Stimulated activated CD8-positive, alpha-beta memory T cell treated with anti-CD3 and anti-CD28 coated beads, Interleukin-4, amount 100 ng/mL, for 1 hour (primary cell): ENCODE results near the gene SENP2.
"Not testable (repeated sequence)": the region's sequence is repeated elsewhere in the genome, so short reads cannot be mapped to it uniquely, and the experiment has no call there.

Experiments used
- DNase-seq, 2 donors: peaks; one replicate each; pipeline ENCODE4 v3.0.0-alpha.2; 2020; ENCODE audit warnings: low read depth in 2 of 2, low spot score in 1 of 2

SENP2 gene

DNA sequence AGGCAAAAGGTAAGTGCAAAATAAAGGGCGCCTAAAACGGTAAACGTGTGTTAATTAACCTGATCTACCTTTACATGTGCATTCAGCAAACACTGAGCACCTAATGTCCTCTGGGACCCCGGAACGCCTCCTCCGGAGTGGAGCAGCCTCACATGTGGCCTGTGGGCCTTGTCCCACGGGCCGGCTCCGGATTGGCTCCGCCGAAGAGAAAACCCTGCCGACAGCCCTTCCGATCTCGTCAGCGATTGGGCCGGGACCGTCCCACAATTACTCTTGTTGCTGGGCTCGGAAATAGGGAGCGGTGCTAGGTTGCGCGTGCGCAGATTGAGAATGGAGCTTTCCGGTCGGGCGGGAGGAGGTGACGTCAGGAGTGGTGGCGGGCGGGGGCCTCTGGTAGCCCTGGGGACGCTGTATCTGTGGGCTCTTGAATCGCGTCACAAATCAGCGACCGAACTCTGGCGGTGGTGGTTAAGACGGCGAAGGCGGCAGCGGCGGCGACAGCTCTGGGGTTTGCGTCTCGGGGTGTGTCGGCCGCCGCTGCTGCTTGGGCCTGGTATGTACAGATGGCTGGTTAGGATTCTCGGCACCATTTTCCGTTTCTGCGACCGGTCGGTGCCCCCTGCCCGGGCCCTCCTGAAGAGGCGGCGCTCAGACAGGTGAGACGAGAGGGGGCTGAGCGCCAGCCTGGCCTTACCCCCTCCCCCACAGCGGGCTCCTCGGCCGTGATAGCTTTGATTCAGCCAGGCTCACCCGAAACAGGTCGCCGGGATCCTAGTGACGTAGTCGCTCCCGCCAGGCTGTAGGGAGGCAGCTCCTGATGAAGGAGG lies at the start of gene SENP2:
SENP2 (plus strand) TSS at position 437 of the 827 bp plus-strand sequence; CDS start at position 556, 119 bp downstream.
- peak; percentile 99 for DNase-seq

DNA sequence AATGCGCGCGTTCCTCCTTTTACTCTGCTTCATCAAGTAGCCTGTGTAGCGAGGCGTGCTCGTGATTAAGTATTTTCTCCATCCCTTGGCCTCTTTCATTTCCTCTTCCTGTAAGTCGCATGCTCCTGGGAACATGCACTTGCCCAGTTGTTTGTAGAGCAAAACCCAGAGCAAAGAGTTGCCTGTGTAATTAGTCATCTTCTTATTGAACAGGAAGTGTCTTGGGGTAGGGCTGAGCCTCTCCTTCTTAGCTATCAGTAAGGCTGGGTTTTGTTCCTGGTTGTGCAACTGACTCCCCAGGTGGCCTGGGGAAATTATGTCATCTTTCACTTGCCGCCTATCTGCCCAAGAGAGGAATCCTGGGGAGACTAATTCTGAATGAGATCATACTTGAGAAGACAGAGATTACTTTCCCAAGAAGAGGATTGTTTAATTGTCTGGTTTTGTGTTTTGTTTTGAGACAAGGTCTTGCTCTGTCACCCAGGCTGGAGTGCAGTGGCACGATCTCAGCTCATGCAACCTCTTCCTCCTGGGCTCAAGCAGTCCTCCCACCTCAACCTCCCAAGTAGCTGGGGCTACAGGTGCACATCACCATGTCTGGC lies 48.6 kb upstream of the SENP2 start:
- DNase-seq: no peak

DNA sequence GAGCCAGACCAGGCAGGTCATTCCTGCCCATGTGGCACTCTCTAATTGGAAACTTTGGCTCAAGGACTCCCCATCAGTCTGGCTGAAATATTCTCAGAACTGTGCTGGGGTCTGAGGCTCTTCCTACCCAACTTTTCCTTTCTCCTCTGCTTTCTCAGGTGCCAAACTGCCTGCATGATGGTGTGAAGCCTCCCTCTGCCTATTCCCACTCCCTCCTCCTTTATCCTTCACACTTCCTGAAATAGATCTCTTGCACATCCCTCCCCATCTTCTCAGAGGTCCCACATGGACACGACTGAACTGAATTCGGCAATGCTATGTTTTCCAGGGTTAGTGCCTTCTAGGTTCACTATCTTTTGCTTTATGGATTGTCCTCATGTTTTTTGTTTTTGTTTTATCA lies 46.2 kb upstream of the SENP2 start:
- no peak for DNase-seq

DNA sequence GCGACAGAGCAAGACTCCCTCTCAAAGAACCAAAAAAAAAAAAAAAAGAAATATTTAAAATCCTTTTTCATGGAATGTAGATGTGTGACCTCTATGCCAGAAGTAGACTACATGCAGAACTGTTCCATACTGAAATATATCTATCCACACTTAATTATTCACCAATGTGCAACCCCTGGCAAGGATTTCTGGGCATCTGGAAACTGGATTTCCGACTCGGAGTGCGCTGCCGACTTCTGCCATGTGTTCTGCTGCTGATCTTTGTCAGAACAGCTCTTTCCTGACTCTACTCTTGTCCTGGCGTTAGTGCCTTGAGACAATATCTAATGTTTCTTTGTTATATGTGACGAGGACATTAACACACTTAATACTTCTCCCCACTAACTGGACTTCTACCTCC lies 45.4 kb upstream of the SENP2 start:
- no peak for DNase-seq

DNA sequence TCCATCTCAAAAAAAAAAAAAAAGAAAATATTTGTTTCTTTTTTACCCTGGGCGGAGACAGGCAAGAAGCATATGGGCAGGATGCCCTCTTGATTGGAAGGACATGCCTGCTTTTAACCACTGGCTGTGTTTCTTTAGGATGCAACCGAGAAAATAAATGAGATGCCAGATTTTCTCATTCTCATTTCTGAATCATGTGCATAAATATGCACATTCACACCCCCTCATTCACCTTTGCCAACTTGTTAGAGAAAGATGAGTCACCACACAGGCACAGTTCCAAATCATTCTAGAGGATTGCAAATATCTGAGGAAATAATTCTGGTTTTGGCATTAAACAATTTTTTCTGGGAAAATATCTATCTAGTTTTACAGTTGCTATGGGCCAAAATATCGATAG lies 37.0 kb upstream of the SENP2 start:
- no peak for DNase-seq

DNA sequence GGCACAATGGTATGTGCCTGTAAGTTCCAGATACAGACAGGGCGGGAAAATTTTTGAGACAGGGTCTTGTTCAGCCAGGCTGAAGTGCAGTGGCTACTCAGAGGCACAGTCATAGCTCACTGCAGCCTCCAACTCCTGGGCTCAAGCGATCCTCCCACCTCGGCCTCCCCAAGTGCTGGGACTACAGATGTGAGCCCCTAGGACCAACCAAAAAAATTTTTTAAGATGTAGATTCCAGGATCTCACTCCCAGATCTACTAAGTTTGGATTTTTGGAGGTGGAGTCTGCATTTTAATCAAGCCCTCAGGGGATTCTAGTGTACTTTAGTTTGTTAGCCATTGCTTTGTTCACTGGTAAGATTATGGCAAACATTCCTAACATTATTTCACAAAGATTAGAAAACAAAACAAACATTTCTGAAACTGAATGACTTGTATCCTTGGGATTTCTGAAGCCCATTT lies 36.4 kb upstream of the SENP2 start:
- DNase-seq: no peak

DNA sequence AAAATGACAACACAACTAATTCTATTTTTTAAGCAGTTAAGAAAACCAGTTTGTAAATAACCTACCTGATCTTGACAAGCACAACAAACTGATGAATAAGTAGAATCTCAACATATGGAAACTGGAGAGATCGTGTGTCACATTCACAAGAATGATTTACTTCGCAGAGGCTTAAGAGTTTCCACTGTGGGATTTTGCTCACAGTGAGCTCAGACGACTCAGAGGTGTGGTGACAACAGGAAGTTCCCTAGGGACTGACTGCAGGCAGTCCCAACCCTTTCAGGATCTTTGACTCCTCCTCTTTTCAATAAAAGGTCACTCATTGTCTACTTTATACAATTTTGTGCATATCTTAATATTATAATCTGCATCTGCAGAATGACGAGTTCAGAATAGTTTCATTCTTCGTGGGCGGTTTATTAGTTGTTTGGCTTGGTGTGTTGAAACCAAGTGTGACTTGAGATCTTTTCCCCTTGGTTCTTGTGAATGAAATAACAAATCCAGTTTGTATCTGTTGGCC lies 33.7 kb upstream of the SENP2 start, which contains the start of gene LIPH:
LIPH (minus strand) TSS at position 231 of the 520 bp plus-strand sequence; CDS start at position 114, 117 bp downstream.
- no peak for DNase-seq

DNA sequence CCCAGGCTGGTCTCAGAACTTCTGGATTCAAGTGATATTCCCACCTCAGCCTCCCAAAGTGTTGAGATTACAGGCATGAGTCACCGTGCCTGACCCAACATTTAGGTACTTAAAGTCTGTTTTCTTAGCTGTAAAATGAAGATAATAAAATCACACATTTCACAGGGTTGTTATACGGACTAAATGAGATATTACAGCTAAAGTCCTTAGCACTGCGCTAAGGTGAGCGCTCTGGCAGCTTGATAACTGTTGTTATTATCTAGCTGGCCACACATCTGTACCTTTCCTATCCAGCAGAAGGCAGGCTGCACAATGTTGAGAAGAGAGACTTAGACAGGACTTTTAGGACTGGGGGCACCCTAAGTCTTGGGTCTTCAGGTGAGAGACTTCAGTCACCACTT lies 31.0 kb upstream of the SENP2 start:
- no peak for DNase-seq

DNA sequence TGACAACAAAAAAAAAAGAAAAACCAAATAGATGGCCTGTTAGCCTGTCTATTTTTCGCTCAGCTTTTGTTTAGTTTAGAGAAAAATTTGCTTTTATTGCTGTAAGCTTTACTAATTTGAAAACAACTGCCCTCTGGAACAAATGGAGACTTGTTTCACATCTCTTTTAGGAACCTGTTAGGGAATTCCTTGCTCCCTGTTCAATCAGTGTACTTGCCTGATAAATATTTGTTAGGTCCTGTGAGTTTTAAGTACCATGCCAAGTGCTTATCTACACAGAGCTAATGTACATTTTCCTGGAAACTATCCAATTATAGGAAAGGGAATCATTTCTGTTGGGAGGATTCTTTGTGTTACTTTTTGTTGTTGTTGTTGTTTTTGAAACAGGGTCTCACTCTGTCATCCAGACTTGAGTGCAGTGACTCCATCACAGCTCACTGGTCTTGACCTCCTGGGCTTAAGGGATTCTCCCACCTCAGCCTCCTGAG lies 30.2 kb upstream of the SENP2 start:
- no peak for DNase-seq

DNA sequence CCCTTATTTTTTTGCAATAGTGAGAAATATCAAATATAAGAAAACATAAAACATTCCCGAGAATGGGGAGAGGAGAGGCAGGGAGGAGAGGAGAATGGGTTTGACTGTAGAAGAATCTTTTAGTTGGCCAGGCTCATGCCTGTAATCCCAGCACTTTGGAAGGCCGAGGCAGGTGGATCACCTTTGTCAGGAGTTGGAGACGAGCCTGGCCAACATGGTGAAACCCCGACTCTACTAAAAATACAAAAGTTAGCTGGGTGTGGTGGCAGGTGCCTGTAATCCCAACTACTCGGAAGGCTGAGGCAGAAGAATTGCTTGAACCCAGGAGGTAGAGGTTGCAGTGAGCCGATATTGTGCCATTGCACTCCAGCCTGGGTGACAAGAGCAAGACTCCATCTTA lies 29.5 kb upstream of the SENP2 start:
- not testable (repeated sequence) for DNase-seq

DNA sequence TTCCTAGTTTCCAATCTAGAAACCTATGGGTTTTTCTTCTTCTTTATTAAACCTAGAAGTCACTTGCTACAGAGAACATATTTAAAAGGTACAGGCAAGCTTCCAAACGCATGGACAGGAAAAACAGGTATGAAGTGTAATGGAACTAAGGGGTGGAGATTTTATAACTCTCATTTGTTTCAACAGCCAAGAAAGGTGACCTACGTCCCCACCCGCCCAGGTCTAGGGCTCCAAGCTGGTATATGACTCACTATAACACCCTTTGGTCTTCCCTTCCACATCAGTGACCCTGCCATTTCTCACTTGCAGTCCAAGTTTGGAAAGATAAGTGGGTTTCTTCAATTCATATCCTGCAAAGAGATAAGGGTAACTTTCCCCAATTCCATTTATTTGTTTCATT lies 27.7 kb upstream of the SENP2 start:
- DNase-seq: no peak

DNA sequence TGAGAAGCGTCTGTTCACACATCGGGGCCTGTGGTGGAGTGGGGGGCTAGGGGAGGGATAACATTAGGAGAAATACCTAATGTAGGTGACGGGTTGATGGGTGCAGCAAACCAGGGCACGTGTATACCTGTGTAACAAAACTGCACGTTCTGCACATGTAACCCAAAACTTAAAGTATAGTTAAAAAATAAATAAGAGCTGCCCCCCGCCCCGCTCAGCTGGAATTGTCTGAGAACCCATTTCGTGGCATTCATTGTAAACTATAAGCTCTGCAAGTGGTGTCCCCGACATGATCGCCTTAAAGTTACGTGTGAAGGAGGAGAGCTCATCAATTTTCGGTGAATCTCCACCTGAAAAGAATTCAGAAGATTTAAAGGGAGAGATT lies 26.4 kb upstream of the SENP2 start:
- no peak for DNase-seq

DNA sequence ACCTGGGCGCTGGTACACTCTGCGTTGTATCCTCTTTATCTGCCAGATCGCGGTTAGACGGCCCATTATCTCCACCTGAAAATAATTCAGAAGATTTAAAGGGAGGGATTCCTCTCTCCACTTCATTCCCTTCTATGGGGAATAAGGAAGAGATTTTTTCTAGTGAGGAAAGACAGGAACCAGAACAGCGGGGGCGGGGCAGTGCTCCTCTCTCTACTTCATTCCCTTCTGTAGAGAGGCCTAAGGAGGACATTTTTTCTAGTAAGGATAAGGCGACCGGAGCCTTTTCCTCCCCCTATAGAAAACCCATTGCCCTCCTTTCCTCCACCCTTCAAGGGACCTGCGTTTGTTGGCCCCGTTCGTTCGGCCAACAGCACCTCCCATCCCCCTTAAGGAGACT lies 25.4 kb upstream of the SENP2 start:
- DNase-seq: no peak

DNA sequence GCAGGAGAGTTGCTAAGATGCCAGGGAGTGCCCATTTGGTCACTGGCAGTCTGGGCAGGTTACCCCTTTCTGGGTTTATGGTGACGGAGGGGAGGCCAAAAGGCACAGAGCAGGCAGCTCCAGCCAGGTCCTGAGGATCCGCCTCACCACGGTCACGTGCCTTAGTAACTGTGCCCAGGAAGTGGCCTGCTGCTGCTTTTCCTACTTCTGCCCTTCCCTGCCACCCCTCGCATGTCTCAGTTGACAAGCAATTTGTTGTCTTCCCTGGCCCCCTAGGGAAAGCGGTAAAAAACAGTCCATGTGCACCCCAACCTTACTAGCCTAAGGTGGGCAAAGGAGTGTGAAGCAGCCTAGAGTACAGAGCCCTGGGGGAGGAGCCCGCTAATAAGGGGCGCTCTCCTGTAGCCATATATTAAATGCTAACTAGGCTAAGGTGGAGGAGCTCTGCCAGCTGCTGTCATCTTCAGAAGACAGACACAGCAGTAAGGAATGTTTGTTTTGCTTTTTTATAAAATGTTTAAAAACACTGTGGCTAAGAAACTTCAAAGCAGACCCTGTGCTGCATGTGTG lies 24.6 kb upstream of the SENP2 start:
- no peak for DNase-seq

DNA sequence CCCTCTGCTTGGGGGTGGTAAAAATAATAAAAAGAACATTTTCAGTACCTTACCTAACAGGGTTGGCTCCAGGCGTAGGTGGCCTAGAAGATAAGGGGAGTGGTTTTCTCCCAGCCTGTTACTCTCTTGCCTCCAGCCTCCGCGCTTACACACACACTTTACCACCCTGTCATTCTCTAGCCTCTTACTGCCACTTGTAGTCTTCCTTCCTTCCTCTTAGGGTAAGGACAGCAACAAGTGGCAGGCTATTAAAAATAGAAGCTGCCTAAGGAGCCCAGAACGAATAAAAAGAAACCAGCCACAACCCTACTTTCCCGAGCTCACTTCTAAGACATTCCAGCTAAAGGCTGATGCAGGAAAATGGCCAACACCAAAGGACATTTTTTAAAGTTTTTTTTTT lies 24.1 kb upstream of the SENP2 start:
- no peak for DNase-seq

DNA sequence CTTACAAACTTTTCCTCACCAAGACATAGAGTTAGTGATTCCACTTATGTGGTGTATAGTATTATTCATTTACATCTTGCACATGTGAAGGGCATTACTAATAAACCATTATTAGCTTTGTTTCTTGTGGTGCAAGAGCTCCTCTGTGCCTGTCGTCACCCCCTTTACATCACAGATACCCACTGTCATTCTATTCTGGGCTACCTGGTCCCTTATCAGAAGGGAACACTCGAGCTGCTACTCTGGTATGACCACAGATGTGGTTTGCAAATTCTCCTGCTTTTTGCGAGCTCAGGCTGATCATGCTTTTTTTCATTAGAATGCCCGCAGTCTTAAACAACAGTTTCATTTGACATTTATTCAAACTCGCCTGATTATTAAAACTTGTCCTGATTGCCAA lies 13.9 kb upstream of the SENP2 start:
- DNase-seq: no peak

DNA sequence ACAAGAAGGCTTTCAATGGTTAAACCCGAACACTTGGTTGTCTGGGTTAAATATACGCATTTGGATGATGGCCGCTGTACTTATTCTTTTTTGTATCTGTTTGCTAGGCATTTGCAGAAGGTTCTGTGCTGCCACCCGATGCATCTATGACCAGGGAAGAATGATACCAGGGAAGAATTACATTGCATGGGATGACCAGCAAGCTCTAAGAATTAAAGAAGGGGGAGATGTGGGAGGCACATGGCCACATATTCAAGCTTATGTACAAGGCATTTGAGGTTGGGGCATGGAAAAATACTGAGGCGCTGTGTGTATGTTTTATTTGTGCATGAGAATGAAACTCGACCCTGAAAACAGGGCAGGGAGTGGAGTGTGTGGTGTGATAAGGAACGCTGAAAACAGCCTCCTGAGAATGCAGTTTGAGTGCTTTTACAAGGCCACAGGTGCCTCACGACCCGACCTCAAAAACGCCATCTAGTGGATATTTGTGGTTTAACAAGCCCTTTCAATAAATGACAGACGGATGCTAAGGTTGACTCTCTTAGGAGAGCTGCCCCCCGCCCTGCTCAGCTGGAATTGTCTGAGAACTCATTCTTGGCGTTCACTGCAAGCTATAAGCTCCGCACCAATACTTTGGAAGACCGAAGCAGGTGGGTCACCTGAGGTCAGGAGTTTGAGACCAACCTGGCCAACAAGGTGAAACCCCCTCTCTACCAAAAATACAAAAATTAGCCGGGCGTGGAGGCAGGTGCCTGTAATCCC lies 10.8 kb upstream of the SENP2 start:
- not testable (repeated sequence) for DNase-seq

DNA sequence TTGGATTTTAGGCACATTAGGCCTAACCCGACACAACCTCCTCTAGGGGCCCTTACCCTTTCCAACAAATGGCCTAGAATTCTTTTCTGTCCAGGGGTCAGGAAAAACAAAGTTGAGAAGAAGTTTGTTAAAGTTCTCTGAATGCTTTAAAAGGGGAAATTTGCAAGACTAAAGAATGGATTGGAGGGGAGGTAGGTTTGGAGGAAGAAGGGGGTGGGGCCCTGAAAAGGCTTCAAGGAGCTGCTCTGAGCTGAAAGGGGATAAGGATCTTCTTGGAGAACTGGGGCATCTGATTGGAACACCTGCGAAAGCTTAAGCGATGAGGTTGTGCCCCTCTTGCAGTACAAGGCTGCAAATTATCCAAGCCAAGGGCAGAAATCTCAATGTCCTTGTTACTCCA lies 3.9 kb upstream of the SENP2 start:
- no peak for DNase-seq

DNA sequence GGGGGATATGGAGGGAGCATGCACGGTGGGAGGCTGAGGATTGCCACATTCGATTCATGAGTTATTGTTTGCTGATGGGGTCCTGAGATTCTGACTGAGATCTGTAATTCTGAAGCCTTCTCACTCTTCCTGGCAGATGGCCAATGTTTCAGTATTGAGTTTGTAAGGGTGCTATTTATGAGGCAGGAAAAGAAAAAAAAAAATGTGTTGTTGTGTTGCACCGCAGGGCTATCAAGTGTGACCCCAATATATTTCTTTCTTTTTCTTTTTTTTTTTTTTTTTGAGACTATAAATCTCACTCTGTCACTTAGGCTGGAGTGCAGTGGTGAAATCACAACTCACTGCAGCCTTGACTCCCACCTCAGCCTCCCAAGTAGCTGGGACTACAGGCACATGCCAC lies 3.2 kb upstream of the SENP2 start:
- no peak for DNase-seq

DNA sequence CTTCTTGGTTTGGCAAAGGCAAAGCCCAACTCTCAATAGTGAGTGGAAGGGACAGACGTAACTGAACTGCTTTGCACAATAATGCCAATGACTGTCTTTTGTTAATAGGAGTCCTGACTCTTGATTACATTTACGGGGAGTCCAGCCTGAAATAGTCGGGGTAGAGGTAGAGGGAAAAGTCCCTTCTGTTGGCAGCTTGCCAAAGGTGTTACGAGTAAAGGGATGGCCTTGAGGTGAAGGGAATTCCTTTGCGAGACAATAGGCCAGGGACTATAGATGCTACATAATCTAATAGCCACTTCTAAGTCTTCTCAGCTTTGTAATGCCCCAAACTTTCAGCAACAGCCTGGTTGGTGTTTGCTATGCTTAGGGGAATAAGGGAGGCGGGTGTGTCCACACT lies 2.2 kb upstream of the SENP2 start:
- DNase-seq: no peak

DNA sequence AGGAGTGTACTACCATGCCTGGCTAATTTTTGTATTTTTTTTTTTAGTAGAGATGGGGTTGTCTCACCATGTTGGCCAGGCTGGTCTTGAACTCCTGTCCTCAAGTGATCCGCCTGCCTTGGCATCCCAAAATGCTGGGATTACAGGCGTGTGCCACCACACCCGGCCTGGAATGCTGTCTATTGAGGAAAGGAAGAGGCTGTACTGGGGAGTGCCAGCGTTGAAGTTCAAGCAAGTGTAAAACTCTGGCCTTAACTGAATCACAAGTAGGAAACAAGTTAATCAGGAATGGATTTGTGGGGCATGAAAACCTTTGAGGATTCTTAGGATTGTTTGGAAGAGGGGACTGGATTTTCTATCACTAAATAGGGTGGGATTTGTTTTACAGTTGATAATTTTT lies 1.4 kb upstream of the SENP2 start:
- DNase-seq: no peak
